HepG2 (cell line): ENCODE data around the gene HSPA14. TPM values are rescaled to one million over a fixed set of nuclear protein-coding genes. Genes with fewer than 3 reads are reported as not detected.
A peak's percentile ranks its signal among the peaks of the same experiment; 100 is the strongest.

Experiments used
- ATAD3A ChIP-seq: sonication (generic); formaldehyde crosslinking; IDR thresholded peaks from 2 replicates; pipeline ENCODE4 v1.4.0; 2020; ENCODE audit warnings: missing genetic modification reagents
- CEBPG ChIP-seq: IDR thresholded peaks from 2 replicates; pipeline ENCODE4 v1.6.1; 2016
- CERS6 ChIP-seq: sonication (generic); formaldehyde crosslinking; IDR thresholded peaks from 2 replicates; pipeline ENCODE4 v1.5.0; 2020; ENCODE audit warnings: missing genetic modification reagents
- GABPA ChIP-seq, 2 experiments: IDR thresholded peaks; 2 replicates each; pipeline ENCODE4 v1.6.1; 2011 to 2016; ENCODE audit warnings: low read depth in 2 of 2, low read length in 1 of 2, missing biosample characterization in 1 of 2, missing genetic modification characterization in 1 of 2
- HNRNPLL ChIP-seq: fragments of 200-400 bp; formaldehyde crosslinking; IDR thresholded peaks from 2 replicates; pipeline ENCODE4 v1.6.1; 2017; ENCODE audit warnings: mild to moderate bottlenecking, low read depth, low read length; ENCODE audit not compliant: poor library complexity, severe bottlenecking
- HOXA7 ChIP-seq: sonication (generic); formaldehyde crosslinking; IDR thresholded peaks from 2 replicates; pipeline ENCODE4 v1.8.1; 2022; ENCODE audit warnings: mild to moderate bottlenecking, missing genetic modification reagents, moderate library complexity
- RARG ChIP-seq: sonication (generic); formaldehyde crosslinking; IDR thresholded peaks from 2 replicates; pipeline ENCODE4 v1.4.0; 2020; ENCODE audit warnings: low read depth, mild to moderate bottlenecking, missing genetic modification reagents
- SRY ChIP-seq: sonication (generic); formaldehyde crosslinking; IDR thresholded peaks from 2 replicates; pipeline ENCODE4 v1.8.0; 2022; ENCODE audit warnings: mild to moderate bottlenecking, missing genetic modification reagents
- THAP11 ChIP-seq: IDR thresholded peaks from 2 replicates; pipeline ENCODE4 v1.6.1; 2016; ENCODE audit warnings: missing biosample characterization, missing genetic modification reagents
- WIZ ChIP-seq: sonication (generic); formaldehyde crosslinking; IDR thresholded peaks from 2 replicates; pipeline ENCODE4 v1.5.1; 2020; ENCODE audit warnings: mild to moderate bottlenecking, missing genetic modification reagents
- ZBTB4 ChIP-seq: sonication (generic); formaldehyde crosslinking; IDR thresholded peaks from 2 replicates; pipeline ENCODE4 v1.4.0; 2020; ENCODE audit warnings: missing genetic modification reagents, mild to moderate bottlenecking, borderline replicate concordance
- ZFAT ChIP-seq: sonication (generic); formaldehyde crosslinking; conservative IDR thresholded peaks from 2 replicates; pipeline ENCODE4 v1.8.1; 2023; ENCODE audit warnings: missing genetic modification reagents, inconsistent platforms
- ZFP36L2 ChIP-seq: sonication (generic); formaldehyde crosslinking; IDR thresholded peaks from 2 replicates; pipeline ENCODE4 v1.4.0; 2020; ENCODE audit warnings: missing genetic modification reagents
- ZMAT3 ChIP-seq: sonication (generic); formaldehyde crosslinking; conservative IDR thresholded peaks from 2 replicates; pipeline ENCODE4 v1.7.0; 2021; ENCODE audit warnings: missing genetic modification reagents
- ZNF205 ChIP-seq: IDR thresholded peaks from 2 replicates; pipeline ENCODE4 v1.6.1; 2018; ENCODE audit warnings: missing biosample characterization, missing genetic modification reagents
- ZNF253 ChIP-seq: sonication (generic); formaldehyde crosslinking; IDR thresholded peaks from 2 replicates; pipeline ENCODE4 v1.8.0; 2022; ENCODE audit warnings: mild to moderate bottlenecking, missing genetic modification reagents, borderline replicate concordance
- ZNF3 ChIP-seq: IDR thresholded peaks from 2 replicates; pipeline ENCODE4 v1.7.0; 2017; ENCODE audit warnings: inconsistent platforms
- ZNF724P ChIP-seq: sonication (generic); formaldehyde crosslinking; IDR thresholded peaks from 2 replicates; pipeline ENCODE4 v1.8.0; 2022; ENCODE audit warnings: missing genetic modification reagents, borderline replicate concordance
- ZNF775 ChIP-seq: sonication (generic); formaldehyde crosslinking; IDR thresholded peaks from 2 replicates; pipeline ENCODE4 v1.4.0; 2020; ENCODE audit warnings: missing genetic modification reagents, mild to moderate bottlenecking, moderate library complexity, borderline replicate concordance
- ZNF782 ChIP-seq: sonication (generic); formaldehyde crosslinking; IDR thresholded peaks from 2 replicates; pipeline ENCODE4 v1.4.0; 2020; ENCODE audit warnings: missing genetic modification reagents, mild to moderate bottlenecking, borderline replicate concordance
- ZNF816 ChIP-seq: sonication (generic); formaldehyde crosslinking; IDR thresholded peaks from 2 replicates; pipeline ENCODE4 v1.8.0; 2022; ENCODE audit warnings: missing genetic modification reagents, mild to moderate bottlenecking, borderline replicate concordance
- ZXDC ChIP-seq: sonication (generic); formaldehyde crosslinking; IDR thresholded peaks from 2 replicates; pipeline ENCODE4 v1.5.0; 2020; ENCODE audit warnings: mild to moderate bottlenecking, missing genetic modification reagents
- polyA plus RNA-seq, 8 experiments: library from polyadenylated mRNA; depleted of rRNA in 3 of 8; stranded (reverse) in 7 of 8; unstranded in 1 of 8; fragments of >200 nt; fragmentation: Illumina TruSeq in 4 of 8; extraction: Trizol in 4 of 8; gene quantifications; 2 replicates each; pipeline versions ENCODE4 v1.2.1 to v1.2.3, GENCODE V29; 2011 to 2016; ENCODE audit warnings: low read depth in 4 of 8, missing spikeins in 1 of 8, mixed read lengths in 1 of 8; ENCODE audit not compliant: insufficient read depth in 1 of 8
- total RNA-seq, 5 experiments: library from RNA; depleted of rRNA; stranded (reverse); fragments of >200 nt; fragmentation: Illumina TruSeq; extraction: Trizol; gene quantifications; 2 replicates each; pipeline ENCODE4 v1.2.3, GENCODE V29; 2016; ENCODE audit warnings: low read depth in 1 of 5

HSPA14 gene
- total and polyA plus RNA-seq, 2 of the 13 experiments (the other 11 are each of a cell fraction or from before 2014, with no cell fraction given): 10.7 to 29.8 TPM

- no peak for TF ChIP-seq ZFP36L2 (CRISPR knock-in tag)
- peak; percentile 86 for TF ChIP-seq ZMAT3 (CRISPR knock-in tag)
- peak; percentile 88 for TF ChIP-seq THAP11 (CRISPR knock-in tag)
- TF ChIP-seq ZNF253 (CRISPR knock-in tag): no peak
- peak; percentile 87 for TF ChIP-seq HNRNPLL
- TF ChIP-seq ZBTB4 (CRISPR knock-in tag): 0 out of 2 replicates have a peak, but pooled peaks have one; percentile 44
- no peak for TF ChIP-seq CERS6
- no peak; the same call in 1 of the 2 replicates for TF ChIP-seq ZNF782 (CRISPR knock-in tag)
- TF ChIP-seq ZFAT (CRISPR knock-in tag): 0 out of 2 replicates have a peak, but pooled peaks have one; percentile 57
- no peak for TF ChIP-seq ZNF775 (CRISPR knock-in tag)
- peak; percentile 78 for TF ChIP-seq GABPA (IDR thresholded peaks at IDR 0.05; ENCODE audit: low read depth, low read length)
- peak; percentile 88 for TF ChIP-seq GABPA (CRISPR knock-in tag; IDR thresholded peaks at IDR 0.05; ENCODE audit: low read depth)
- no peak for TF ChIP-seq WIZ (CRISPR knock-in tag)
- TF ChIP-seq ATAD3A (CRISPR knock-in tag): no peak
- no peak for TF ChIP-seq ZNF3 (CRISPR knock-in tag)
- 0 out of 2 replicates have a peak, but pooled peaks have one; percentile 49 for TF ChIP-seq ZNF724P (CRISPR knock-in tag)
- no peak for TF ChIP-seq ZXDC (CRISPR knock-in tag)
- peak; percentile 81 for TF ChIP-seq CEBPG (CRISPR knock-in tag)
- no peak; the same call in 1 of the 2 replicates for TF ChIP-seq SRY
- TF ChIP-seq HOXA7 (CRISPR knock-in tag): no peak
- peak; percentile 23; the same call in 1 of the 2 replicates for TF ChIP-seq ZNF816
- no peak for TF ChIP-seq RARG
- TF ChIP-seq ZNF205 (CRISPR knock-in tag): no peak
Measured at GRCh38 chr10:14837757-14838581, at the start of gene HSPA14, which contains the start of the genes CDNF and MSANTD7 (continued).
